HG03575 (cell line): ENCODE measurements around the gene CCT2.
"Not testable (repeated sequence)": the region's sequence is repeated elsewhere in the genome, so short reads cannot be mapped to it uniquely, and the experiment has no call there.

Experiments used
- ATAC-seq: cut with Tn5 transposase; IDR thresholded peaks from one replicate; pipeline ENCODE4 v1.9.1; 2021; ENCODE audit not compliant: unreplicated experiment, insufficient number of reproducible peaks, low FRiP score; ENCODE audit errors: extremely low read depth

The CCT2 gene

GRCh38 chr12:69580074-69580473 lies 5.2 kb upstream of the CCT2 start:
- ATAC-seq, result no peak

DNA sequence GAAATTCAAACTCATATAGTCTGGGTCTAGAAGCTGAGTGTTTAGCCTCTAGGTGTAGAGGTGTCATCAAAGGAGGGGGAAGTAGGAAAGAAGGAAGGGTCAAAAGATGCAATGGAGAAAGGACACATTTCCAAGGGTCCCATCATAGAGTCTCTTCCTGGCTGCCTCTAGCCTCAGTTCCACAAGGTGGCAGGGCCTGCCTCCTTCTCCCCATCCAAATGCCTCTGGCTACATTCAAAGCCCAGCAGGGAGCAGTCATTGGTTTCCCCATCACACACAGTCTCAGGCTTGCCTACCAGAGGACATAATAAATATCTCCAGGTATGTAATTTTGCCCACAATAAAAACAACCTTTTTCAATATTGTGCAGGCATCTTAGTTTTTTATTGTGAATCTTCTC lies 2.1 kb upstream of the CCT2 start:
- no peak for ATAC-seq

DNA sequence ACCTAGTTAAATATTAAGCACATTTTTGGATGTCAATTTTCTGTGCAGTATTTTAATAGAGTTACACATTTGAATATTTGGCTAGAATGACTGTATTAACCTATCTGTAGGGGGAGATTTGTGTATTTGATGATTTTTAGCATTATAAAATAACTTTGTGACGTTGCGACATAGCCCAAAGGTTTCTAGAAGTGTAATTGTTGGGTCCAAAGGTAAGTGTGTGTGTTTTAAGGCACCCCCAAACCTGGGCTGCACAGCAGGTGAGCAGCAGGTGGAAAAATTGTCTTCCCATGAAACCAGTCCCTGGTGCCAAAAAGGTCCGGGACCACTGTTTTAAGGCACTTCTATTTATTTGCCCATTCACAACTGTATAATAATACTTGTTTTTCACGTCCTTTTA lies 3.3 kb downstream of the CCT2 start:
- ATAC-seq, result no peak

- ATAC-seq, result no peak
Measured at GRCh38 chr12:69589082-69589481, 3.8 kb downstream of the CCT2 start.

- no peak for ATAC-seq
Measured at GRCh38 chr12:69595689-69596088, 10.4 kb downstream of the CCT2 start.

GRCh38 chr12:69598174-69598753 lies 13.0 kb downstream of the CCT2 start:
- ATAC-seq, result no peak

DNA sequence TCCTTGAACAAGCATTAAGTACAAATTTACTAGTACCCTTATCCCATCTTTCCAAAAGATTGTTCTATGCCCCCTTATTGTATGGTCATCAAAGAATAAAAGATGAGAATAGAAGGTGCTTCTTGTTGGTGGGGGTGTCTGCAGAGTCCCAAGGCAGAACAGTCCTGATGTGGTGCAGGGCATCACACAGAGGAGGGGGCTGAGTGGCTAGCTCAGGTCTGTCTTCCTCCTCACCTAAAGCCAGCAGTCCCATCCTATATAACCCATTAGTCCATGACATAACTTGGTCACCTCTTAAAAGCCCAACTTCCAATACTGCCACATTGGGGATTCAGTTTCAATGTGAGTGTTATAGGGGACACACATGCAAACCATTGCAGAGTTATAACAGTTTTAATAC lies 15.5 kb downstream of the CCT2 start:
- ATAC-seq, result no peak

DNA sequence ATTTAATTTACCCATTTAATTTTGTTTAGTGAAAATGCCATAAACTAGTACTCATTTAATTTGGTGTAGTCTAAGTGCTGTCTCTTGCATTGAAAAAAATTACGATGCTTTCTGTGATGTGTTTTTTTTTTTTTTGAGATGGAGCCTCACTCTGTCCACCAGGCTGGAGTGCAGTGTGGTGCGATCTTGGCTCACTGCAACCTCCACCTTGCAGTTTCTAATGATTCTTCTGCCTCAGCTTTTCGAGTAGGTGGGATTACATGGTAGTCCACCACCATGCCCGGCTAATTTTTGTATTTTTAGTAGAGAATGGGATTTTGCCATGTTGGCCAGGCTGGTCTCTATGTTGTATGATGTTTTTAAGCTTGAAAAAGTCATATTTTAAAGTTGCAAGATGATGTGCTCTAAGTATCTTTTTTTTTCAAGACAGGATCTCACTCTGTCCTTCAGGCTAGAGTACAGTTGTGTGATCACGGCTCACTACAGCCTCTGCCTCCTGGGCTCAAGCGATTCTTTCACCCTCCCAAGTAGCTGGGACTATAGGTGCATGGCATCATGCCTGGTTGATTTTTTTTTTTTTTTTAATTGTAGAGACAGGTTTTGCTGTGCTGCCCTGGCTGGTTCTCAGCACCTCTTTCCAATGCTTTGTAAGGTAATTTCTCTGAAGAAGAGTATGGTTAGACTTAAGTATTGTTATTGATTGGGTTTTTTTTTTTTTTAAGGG lies 16.9 kb downstream of the CCT2 start:
- ATAC-seq, result no peak

DNA sequence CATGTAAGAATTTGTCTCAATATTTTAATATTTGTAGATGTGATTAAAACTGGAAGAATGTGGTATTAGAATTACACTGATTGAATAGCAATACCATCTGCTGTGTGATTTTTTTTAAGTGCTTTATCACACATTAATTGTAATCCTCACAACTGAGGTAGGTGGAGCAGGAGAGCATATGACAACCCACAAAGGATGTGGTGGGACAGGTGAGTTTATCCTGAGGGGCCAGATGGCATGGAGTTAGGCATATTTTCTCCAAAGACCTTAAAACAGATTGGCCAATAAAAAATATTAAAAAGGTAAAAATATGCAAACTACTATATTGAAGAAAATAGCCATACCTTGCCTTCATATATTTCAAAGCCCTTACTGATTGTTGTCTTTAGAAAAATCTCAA lies 17.7 kb downstream of the CCT2 start:
- no peak for ATAC-seq

GRCh38 chr12:69603556-69603955 lies 18.3 kb downstream of the CCT2 start:
- not testable (repeated sequence) for ATAC-seq

DNA sequence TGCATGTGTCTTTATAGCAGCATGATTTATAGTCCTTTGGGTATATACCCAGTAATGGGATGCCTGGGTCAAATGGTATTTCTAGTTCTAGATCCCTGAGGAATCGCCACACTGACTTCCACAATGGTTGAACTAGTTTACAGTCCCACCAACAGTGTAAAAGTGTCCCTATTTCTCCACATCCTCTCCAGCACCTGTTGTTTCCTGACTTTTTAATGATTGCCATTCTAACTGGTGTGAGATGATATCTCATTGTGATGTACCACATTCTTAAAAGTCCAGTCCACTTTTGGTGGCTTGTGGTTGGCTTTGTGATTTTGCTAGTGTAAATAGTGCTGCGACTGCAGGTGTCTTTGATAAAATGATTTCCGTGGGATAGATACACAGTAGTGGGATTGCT lies 19.0 kb downstream of the CCT2 start:
- not testable (repeated sequence) for ATAC-seq

DNA sequence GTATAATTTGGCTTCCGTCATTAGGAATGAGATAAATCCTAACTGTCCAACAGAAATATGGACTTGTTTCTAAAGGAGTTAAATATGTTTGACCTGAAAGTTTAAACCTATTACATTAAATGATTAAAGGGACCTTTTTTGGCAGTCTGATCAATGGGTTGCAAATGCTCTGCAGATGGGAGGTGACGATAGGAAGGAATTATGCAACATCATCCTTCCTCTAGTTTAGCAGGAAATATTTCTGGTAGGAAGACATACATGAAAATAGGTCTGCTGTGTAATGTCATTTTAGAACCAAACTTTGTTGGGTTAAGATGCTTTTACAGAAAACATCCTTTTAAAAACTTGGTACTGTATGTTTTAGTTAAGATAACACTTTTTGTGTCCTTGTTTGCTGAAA lies 22.9 kb downstream of the CCT2 start:
- ATAC-seq, result no peak

GRCh38 chr12:69610126-69610525 lies 24.9 kb downstream of the CCT2 start:
- ATAC-seq, result no peak

DNA sequence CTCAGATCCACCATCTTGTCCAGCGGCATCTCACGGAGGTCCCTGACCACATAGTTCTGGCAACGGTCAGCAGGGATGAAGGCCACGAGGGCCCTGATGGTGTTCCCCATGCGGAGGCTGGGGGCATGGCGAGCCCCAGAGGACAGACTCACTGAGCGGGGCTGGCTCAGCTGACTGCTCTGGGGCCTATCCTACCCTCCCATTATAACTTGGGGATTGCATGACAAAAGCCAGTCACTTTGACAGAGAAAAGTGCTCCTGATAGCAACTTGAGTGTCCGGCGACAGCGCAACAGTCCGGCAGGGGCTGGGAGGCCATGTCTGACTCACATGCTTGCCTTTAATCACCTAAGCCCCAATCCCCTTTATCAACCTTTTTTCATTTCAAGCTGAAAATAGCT lies 25.5 kb downstream of the CCT2 start, which contains the start of gene LRRC10:
LRRC10 (minus strand) TSS at position 179 of the 400 bp plus-strand sequence; CDS start at position 110, 69 bp downstream.
- no peak for ATAC-seq

GRCh38 chr12:69613351-69613750 lies 28.1 kb downstream of the CCT2 start:
- ATAC-seq, result no peak

GRCh38 chr12:69616025-69616424 lies 30.8 kb downstream of the CCT2 start:
- ATAC-seq, result no peak

DNA sequence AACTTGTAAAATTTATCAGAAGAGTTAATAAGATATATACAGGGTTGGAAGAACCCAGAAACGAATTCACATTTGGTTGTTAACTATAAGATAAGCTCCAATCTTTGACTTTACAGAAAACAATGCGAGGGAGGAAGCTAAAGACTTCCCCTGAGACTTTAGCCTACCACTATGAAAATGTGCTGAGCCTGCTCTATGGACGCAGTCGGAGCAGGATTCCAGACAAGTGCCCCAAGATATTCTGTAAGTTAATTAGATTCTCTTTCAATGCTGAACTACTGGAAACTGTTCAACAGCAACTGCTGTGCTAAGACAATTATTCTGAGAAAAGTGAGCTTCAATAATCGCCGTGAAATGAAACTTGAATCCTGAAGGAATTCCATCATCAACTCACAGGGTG lies 33.8 kb downstream of the CCT2 start:
- no peak for ATAC-seq

- ATAC-seq, result no peak
Measured at GRCh38 chr12:69620077-69620476, 34.8 kb downstream of the CCT2 start.

GRCh38 chr12:69620921-69621320 lies 35.7 kb downstream of the CCT2 start:
- no peak for ATAC-seq

GRCh38 chr12:69621551-69621950 lies 36.3 kb downstream of the CCT2 start:
- no peak for ATAC-seq

- ATAC-seq, result no peak
Measured at GRCh38 chr12:69623970-69624369, 38.7 kb downstream of the CCT2 start.
